Activated CD8-positive, alpha-beta memory T cell treated with anti-CD3 and anti-CD28 coated beads, Interleukin-2, amount 50 U/mL, for 24 hours (primary cell): Measurements from ENCODE around the gene HRH3.

Experiments
- DNase-seq: peaks from one replicate; pipeline ENCODE4 v3.0.0-alpha.2; 2020; ENCODE audit errors: extremely low read depth

The HRH3 gene

DNA sequence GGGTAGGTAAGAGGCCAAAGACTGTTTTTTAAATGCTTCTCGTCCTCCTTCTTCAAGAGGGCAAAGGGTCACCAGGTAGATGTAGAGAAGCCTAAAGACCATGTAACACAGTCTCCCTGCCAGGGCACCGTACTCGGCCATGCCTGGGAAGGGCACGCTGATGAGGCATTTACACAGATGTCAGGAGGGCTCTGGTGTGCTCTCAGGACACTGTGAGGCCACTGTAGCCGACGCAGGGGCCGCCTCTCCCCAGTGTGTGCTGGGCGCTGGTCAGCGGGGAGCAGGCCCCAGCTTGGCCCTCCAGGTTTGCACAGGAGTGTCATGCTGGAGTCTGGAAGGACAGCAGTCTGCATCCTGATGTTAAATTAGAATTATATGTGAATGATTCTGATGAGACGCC lies 44.4 kb downstream of the HRH3 start:
- no peak for DNase-seq

DNA sequence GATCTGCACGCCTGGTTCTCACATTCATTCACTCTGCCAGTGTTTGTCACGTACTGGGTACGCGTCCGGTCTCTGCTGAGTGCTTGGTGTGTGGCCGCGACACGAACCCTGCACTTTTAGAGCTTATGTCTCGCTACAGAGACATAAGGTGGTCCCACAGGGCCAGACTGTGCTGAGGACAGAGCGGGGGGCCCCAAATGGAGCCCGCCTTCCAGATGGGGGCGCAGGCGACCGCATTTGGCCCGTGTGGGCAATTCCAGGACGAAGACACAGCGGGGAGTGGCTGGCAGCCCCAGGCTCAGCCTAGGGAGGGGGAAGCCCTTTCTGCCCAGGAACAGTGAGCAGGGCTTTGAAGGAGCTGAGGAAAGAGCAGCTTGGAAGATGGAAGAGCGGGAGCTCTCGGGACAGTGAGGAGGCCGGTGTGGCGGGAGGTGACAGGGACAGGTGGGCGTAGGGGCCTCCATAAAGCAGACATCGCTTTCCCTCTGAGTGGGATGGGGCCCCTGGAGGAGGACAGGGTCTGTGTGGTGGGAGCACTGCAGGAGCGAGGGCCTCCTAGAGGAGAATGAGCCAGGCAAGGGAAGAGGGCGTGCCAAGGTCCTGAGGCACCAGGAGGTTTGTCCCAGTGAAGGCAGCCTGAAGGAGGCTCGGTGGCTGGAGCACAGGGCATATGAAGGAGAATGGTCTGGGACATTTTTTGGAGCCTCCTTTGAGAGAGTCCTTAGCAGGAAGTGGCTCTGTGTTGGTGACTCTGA lies 45.0 kb downstream of the HRH3 start:
- DNase-seq, result no peak

DNA sequence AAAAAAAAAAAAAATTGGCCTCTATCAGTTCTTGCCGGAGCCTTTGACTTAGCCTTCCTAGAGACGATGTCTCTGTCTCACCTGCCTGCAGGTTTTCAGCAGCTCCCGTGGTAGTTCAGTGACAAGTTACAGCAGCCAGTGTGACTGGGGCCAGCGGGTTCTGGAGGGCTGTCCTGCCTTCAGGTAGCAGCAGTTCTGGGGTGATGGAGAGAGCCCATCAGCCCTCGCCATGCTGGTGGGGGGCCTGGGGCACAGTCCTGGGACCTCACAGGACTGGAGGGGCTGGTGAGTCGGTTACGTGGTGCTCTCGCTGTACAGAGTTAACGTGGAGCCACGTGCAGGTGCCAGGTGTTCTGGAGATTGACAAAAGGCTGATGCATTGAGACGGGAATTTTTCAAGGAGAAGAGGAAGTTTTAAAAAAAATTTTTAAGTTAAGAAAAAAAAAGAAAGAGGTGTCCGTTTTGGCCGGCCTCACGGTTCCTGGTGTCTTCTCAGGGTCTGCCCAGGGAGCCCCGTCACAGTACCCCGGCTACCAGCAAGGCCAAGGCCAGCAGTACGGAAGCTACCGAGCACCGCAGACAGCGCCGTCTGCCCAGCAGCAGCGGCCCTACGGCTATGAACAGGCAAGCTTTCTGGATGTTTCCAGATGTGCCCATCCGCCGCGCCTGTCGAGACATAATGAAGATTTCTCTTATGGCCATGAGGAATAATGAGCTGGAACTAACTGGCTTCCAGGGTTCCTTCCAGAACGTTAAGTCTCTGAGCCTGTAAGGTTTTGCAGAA lies 45.9 kb downstream of the HRH3 start:
- DNase-seq, result no peak

DNA sequence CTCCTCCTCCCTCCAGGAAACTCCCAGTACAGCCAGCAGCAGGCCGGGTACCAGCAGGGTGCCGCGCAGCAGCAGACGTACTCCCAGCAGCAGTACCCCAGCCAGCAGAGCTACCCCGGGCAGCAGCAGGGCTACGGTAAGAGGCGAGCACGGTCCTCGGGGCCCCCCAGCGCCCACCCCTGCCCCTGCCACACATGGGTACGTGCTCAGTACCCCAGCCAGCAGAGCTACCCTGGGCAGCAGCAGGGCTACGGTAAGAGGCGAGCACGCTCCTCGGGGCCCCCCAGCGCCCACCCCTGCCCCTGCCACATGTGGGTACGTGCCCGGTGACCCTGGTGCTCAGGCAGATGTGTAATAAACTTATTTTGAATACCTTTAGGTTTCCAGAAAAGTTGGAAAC lies 47.4 kb downstream of the HRH3 start:
- no peak for DNase-seq

DNA sequence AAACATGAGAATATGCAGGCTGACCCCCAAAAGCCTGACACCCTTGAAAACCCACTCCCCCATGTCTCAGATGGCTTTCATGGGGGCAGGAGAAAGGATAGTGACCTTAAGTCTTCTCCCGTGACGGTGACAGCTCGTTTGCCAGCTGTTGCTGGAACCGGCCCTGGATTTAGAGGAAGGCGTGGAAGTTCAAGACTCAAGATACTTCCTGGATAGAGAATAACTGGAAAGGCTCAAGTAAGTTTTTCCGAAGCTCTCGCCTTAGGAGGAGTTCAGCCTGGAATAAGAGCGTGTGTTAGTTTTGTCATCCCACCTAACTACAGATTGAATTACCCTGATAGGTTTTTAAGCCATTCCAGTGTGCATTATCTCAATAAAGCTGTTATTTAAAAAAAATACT lies 48.8 kb downstream of the HRH3 start:
- no peak for DNase-seq

DNA sequence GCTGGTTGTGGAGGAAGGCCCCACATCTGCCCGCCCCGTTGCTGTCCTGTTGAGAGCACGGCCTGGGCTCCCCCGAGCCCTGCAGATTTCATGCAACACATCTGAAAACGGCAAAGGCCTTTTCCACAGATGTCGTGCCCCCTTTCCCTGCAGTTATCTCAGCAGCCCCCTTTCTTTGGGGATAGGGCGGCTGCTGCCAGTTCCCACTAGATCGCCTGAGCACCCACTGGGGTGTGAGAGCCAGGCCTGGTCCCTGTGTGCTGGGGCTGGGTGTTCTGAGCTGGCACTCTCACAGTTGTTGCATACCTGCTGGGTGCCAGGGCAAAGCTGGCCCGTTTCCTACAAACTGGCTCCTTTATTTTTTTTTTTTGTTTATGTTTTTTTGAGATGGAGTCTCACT lies 49.5 kb downstream of the HRH3 start:
- no peak for DNase-seq

DNA sequence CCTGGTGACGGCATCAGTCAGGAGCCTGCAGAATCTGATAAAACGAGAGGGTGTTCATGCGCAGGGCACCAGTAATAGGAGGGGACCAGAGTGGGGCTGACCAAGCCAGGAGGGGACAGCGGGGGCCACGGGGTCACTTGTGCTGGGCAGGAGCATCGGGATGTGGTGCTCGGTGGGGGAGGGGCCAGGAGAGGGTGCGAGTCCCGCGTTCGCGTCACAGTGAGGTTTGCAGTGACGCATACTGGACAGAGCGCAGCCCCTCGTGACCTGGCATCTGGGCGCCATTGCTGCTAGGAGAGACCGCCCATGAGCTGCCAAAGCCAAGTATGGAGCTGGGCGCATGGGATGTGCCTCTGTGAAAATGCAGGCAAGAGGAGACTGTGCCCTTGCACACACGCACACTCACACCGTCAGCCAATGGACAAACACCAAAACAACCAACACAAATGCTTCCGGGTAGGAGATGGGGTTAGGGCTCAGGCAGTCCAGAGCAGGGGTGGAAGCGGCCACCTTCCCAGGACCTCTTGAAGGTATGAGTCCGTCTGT lies 51.1 kb downstream of the HRH3 start:
- no peak for DNase-seq

DNA sequence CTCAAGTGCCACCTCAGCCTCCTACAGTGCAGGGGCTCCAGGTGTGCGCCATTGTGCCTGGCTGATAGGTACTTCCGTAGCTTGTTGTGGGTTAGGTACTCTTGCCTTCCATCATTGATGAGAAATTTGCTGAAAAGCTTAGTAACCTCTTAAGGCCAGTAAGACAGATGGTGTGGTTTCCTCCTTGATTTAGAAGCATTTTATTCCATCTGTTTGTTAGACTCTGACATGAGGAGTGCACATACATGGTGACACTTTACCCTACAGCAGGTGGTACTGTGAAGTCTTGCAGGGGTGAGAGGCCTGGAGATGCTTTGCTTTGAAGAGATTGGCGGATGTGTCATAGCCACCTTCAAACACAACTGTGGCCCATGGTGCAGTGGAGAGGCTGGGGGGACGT lies 52.0 kb downstream of the HRH3 start:
- no peak for DNase-seq

DNA sequence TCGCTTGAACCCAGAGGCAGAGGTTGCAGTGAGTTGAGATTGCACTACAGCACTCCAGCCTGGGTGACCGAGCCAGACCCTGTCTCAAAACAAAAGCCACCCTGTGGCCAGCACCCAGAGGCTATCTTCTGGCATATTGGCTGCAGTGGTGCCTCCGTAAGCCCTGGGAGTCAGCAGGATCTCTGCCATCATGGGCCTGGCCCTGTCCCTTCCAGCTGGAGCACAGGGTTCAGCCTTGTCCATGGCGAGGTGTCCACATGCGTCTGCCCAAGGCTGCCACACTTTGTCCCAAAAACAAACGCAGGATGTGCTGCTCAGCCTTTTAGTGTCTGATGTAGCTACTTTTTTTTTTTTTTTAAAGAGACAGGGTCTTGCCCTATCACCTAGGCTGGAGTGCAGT lies 52.6 kb downstream of the HRH3 start:
- no peak for DNase-seq

DNA sequence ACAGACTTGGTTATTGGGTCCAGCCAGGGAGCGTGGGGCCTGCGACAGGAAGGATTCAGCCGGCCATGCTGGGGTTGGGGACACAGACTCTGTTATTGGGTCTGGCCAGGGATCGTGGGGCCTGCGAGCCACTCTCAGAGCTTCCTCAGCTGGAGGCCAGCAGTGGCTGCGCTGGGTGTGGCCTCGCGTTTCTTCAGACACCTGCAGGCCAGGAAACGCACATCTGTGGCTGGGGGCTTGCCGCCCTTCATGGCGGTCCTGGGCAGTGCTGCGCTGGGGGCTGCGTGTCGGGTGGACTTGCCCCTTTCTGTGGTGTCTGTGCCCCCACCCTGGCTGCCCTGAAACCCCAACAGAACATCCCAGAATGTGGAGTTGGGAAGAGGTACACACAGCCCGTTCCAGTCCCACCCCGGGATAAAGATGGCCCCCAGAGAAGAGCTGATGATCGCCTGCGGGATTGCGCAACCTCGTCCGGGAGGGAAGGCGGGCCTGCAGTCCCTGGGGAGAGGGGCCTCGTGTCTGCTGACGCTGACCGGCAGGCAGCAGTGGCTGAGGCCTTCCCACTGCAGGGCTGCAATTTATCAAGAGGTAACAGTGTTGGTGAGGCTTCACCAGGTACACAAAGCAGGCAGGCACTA lies 54.2 kb downstream of the HRH3 start:
- DNase-seq, result no peak
